Measurements from ENCODE around the gene MRC1. TPM values are rescaled to one million over a fixed set of nuclear protein-coding genes. Genes with fewer than 3 reads are reported as not detected.

MRC1 gene
- total RNA-seq, 1 donor from 2014 or later, result 201 TPM

DNA sequence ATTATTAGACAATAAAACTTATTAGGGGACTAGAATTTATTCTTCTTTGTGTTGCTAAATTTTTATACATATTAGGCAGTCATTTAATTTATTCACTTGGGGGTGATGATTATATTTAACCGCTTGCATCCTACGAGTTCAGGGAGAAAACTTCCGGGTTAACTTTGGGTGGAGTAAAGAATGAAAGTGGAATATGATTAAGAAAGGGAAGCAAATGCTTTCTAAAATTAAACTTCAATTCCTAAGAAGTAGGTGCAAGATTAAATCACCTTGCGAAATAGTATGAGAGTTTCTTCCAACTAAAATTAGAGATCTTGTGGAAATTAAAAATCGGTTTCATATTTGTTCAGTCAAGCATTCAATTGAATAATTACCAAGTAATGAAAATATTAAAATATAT lies 33.5 kb downstream of the MRC1 start:
- DNase-seq (ENCODE audit: low read depth in 2 of 2), result no peak

GRCh38 chr10:17847585-17848296 lies 38.6 kb downstream of the MRC1 start:
- DNase-seq (ENCODE audit: low read depth in 2 of 2), result peak; percentile 16 to 51

DNA sequence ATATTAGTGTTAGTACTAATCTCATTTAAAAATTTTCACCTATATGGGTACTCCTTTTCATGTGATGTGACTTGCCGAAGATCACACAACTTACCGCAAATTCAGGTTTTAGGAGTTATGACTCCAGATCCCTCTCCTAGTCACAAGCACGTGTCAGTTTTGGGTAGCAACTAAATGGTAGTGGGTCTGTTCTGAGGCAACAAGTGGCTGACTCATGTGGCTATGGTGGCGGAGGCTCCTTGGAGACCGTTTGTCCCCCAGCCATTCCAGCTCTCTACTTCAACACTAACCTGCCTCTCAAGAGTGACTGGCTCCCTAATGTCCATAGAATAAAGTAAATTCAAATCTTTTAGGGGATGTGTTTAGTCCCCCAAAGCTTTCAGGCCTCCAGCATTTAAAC lies 39.5 kb downstream of the MRC1 start:
- no peak for DNase-seq (ENCODE audit: low read depth in 2 of 2)

DNA sequence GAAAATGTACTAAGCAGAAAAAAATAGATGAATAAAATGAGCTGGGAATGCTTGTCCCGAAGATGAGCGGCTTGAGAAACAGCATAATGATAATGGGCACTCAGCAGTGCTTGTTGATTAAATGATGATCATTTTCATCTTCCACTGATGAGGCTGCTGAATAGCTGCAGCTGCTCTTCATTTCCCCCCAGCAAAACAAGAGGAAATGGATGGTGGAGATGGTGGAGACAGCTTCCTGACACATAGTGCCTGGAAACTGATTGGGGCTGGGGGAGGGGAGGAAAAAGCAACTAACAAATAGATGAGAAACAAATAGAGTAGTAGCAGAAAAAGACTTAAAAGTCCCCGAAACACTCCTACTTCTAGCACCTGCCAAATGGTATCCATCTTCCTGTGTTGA lies 41.4 kb downstream of the MRC1 start:
- peak; percentile 49 to 83 for DNase-seq (ENCODE audit: low read depth in 2 of 2)

GRCh38 chr10:17851611-17852010 lies 42.5 kb downstream of the MRC1 start:
- peak; percentile 42 to 46 for DNase-seq (ENCODE audit: low read depth in 2 of 2)

DNA sequence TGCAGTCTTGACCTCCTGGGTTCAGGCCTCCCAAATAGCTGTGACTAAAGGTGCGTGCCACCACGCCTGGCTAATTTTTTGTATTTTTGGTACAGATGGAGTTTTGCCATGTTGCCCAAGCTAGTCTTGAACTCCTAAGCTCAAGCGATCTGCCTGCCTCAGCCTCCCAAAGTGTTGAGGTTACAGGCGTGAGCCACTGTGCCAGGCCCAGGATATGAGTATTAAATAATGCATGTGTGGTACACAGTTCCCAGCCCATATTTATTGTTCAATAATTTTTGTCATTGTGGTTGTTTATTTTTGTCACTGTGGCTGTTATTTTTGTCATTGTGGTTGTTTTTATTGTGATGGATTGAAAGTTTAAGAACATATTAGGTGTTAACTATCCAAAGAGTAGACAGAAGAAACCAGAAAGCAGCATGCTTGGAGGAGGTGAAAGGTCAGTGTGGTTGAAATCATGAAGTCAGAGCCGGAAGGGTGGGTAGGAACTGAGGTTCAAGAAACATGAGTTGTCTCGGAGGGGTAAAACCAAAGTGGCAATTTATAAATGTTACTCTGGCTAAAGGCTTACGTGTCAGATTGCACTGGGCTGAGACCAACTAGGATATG lies 45.0 kb downstream of the MRC1 start:
- peak in 1 of 2 donors; percentile 8 for DNase-seq (ENCODE audit: low read depth in 2 of 2)

DNA sequence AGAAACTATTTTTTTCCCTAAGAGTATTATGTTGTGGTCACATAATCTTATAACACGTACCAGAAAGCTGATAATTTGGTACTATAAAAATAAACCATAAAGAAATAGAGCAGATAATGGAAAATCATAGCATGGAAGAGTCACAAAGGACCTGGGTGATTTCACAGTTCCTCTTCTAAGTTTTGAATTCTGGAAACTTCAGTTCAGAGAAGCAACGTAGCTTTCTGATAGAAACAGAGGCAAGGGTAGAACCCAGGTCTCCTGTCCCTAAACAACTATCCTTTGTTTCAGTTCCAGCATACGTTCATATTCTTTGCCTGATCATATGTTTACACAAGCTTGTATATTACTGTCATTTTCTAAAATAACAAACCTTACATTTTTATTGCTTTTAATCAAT lies 47.9 kb downstream of the MRC1 start:
- no peak for DNase-seq (ENCODE audit: low read depth in 2 of 2)

DNA sequence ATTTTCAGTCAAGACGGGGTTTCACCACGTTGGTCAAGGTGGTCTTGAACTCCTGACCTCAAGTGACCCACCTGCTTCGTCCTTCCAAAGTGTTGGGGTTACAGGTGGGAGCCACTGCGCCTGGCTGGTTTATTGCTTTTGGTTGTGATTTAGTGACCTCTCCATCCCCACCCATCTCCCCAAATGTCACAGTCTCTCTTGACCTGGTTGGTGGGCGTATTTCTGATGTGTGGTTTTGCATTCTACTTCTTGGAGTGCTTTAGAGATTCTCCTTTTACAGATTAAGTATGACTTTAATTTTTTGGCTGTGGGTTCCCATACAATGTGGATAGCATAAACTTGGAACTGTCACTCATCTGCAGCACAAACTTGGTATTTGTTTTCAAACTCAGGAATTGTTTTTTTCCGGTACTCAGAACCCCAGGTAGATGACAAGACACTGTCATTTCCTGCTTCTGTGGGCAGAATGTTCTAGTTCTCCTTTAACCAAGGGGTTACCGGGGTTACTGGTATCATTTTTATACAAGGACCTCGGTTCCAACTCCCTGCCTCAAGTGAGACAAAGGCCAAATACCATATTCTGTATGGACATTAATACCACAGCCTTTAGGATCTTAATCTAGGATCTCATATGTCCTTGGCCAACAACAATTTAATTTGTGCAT lies 50.5 kb downstream of the MRC1 start:
- no peak for DNase-seq (ENCODE audit: low read depth in 2 of 2)

DNA sequence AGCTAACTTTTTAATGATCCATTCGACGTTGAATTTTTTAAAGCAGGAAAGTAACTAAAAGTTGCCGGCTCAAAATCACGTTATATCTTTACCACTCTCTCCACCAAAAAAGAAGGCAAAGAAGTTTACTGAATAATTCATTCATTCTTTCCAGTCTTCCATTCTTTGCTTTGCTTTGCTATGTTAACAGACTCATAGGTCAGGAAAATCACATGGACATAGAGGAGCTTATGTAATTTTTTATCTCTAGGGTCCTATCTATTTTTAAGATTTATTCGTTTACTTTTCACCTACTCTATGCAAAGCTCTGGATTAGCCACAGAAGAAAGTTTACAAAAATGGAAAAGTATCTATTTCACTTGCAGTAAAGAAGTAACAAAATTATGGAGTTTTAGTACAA lies 52.6 kb downstream of the MRC1 start:
- DNase-seq (ENCODE audit: low read depth in 2 of 2), result no peak

- no peak for DNase-seq (ENCODE audit: low read depth in 2 of 2)
These were observed 56.2 kb downstream of the MRC1 start for GRCh38 chr10:17865351-17865750.

- no peak for DNase-seq (ENCODE audit: low read depth in 2 of 2)
These were observed 57.2 kb downstream of the MRC1 start for GRCh38 chr10:17866346-17866745.

DNA sequence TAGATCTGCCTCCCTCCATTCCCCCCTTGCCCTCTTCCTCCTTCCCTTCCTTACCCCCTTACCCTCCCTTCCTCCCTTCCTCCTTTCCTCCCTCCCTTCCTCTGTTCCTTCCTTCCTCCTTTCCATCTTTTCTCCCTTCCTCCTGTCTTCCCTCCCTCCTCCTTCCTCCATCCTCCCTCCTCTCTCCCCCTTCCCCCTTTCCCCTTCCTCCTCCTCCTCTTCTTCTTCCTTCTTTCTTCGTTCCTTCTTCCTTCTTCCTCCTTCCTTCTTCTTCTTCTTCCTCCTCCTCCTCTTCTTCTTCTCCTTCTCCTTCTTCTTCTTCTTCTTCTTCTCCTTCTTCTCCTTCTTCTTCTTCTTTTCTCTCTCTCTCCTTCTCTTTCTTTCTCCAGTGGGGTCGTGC lies 57.9 kb downstream of the MRC1 start:
- DNase-seq (ENCODE audit: low read depth in 2 of 2), result no peak

- no peak for DNase-seq (ENCODE audit: low read depth in 2 of 2)
These were observed 61.9 kb downstream of the MRC1 start for GRCh38 chr10:17871036-17871435.

DNA sequence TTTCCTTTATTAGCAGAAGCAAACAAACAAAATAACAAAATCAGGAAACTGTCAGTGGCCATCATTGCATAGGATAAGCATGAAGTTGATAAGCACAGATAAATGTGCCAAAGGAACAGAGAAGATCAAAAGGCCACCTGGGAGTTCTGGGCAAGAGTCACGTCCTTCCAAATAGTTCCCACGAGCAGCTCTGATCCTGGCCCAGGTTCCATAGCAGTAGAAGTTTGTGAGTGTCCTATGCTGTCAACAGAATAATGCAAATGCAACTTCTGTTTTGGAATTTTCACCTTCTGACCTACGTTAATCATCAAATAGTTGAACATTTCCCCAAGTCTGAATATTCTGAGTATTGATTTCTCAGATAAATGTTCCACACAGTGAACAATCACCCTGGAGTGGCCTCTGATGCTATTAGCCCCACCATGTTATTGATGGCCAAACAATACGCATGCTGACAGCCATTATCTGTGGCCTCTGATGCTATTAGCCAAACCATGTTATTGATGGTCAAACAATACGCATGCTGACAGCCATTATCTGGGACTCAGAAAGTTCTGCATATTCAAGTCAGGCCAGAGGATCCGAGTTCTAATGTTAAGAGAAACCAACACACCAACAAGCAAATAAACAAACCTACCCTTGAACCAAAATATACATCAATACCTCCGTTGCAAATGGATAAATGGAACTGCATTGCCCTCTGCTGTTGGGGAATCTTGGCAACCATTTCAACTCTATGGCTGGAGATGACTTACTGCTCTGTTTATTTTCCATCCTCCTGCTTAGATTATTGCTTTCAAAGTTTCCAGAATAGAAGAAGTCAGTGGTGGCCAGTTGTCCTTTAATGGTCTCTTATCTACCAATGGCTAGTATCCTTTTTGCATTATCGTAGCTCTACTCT lies 63.3 kb downstream of the MRC1 start:
- peak; percentile 59 to 71 for DNase-seq (ENCODE audit: low read depth in 2 of 2)

DNA sequence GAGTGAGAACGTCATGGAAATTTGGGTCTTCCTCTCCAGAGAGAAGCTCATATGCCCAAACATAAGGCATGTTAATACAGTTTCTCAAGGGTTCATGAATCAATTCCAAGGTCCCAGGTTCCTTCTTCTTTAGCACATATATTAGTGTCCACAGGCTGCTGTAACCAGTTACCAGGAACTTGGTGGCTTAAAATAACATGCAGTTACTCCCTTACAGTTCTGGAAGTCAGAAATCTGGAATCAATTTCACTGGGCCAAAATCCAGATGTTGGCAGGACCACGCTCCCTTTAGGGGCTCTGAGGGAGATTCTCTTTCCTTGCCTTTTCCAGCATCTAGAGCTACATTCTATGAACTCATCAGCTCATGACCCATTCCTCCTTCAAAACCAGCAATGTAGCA lies 64.8 kb downstream of the MRC1 start:
- no peak for DNase-seq (ENCODE audit: low read depth in 2 of 2)

DNA sequence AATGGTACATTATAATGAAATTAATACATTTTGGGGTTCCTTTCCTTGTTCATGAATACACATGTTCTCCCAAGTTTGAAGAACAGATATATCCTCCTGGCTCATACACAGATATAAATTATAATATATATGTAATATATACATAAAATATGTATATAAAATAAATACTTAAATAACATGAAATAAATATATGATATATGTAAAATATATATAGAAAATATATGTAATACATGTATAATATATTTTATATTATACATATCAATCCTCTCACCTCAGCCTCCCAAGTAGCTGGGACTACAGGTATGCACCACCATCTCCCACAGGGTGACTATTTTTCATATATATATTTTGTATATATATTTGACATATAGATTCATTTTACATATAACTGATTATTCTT lies 68.0 kb downstream of the MRC1 start:
- no peak for DNase-seq (ENCODE audit: low read depth in 2 of 2)

DNA sequence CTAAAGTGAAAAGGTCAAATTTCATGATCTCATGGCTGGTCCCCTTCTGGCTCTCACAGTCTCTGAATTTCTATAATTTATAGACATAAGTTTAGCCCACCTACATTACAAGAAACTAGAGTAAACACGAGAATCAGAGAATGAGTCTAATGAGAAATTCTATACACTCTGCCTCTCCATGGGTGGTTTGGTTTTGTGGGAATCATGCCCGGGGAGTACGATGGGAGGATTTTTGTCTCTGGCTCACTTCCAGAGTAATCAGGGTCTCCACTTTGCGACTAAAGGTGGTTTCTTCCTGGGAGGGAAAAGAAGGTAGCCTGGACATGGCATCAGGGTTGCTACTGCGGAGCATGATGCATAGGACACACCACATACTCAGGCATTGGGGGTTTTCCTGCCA lies 69.7 kb downstream of the MRC1 start:
- DNase-seq (ENCODE audit: low read depth in 2 of 2), result no peak

GRCh38 chr10:17880601-17881000 lies 71.5 kb downstream of the MRC1 start:
- DNase-seq (ENCODE audit: low read depth in 2 of 2), result no peak

DNA sequence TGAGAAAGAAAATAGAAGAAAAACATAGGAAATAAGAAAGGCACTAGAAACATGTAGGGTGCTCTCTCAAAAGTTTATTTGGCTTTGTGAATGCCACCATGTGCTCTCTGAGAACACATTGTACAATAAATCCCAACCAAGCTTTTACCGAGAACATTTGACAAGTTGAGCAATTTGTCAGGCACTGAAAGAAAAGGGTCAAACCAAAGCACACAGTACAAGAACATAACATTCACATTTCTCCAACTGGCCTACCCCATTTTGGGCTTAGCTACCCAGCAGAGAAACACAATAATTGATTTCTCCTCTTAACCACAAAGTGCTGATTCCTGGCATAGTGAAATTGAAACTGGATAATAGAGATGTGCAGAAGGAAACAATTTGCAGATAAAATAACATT lies 73.4 kb downstream of the MRC1 start:
- no peak for DNase-seq (ENCODE audit: low read depth in 2 of 2)

DNA sequence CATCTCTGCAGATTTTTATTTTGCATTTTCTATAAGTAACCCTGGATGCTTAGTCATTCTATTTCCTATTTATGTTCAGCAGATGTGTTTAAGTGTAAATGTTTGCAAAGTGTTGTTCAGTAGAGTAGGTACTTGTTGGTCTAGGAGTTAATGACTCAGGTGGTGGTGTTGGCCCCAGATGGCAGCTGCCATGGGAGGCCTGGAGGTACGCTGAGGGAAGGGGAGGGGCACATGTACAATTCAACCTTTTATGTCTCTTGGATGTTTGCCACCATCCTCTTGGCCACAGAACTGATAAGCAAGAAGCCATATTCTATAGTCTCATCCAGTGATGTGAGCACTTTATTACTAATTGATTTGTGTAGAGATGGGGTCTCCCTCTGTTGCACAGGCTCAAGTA lies 74.5 kb downstream of the MRC1 start:
- DNase-seq (ENCODE audit: low read depth in 2 of 2), result peak in 1 of 2 donors; percentile 44

GRCh38 chr10:17888189-17888588 lies 79.0 kb downstream of the MRC1 start:
- DNase-seq (ENCODE audit: low read depth in 2 of 2), result no peak

DNA sequence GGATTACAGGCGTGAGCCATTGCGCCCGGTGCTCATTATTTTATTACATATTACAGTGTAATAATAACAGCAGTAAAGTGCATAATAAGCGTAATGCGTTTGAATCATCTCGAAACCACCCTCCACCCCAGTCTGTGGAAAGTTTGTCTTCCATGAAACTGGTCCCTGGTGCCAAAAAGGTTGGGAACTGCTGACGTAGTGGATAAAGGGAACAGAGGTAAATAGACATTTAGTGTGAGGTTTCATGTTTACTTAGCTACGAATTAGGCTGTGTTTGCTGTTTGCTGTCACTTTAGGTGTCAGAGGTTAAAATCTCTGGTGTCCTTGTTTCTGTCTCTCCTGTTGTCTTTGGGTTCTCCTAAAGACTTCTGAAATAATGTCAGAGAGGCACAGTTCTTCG lies 82.3 kb downstream of the MRC1 start:
- DNase-seq (ENCODE audit: low read depth in 2 of 2), result no peak

Measured in lung microvascular endothelial cell (primary cell).